Colonic mucosa (tissue), 4 donors: ENCODE results near the gene RAB11FIP3. TPM values are rescaled to one million over a fixed set of nuclear protein-coding genes. Genes with fewer than 3 reads are reported as not detected.

Experiments used
- DNase-seq: peaks from one replicate; pipeline ENCODE4 v3.0.0-alpha.2; 2020
- H3K27ac ChIP-seq: fragments of 200-600 bp; one replicate; pipeline ENCODE4 v1.8.0; 2021
- H3K27me3 ChIP-seq: fragments of 200-600 bp; one replicate; pipeline ENCODE4 v1.8.0; 2021
- H3K36me3 ChIP-seq: fragments of 200-600 bp; one replicate; pipeline ENCODE4 v1.8.0; 2021
- H3K4me1 ChIP-seq: fragments of 200-600 bp; one replicate; pipeline ENCODE4 v1.8.0; 2021; ENCODE audit warnings: mild to moderate bottlenecking
- H3K4me3 ChIP-seq: fragments of 200-600 bp; one replicate; pipeline ENCODE4 v1.8.0; 2021
- H3K9ac ChIP-seq, 2 donors: one replicate each; pipeline ENCODE4 v1.7.0; 2013; ENCODE audit warnings: control low read depth in 2 of 2, low read depth in 2 of 2, low read length in 2 of 2
- H3K9me3 ChIP-seq: fragments of 200-600 bp; one replicate; pipeline ENCODE4 v1.8.0; 2021
- CTCF ChIP-seq: fragments of 200-600 bp; IDR thresholded peaks from one replicate; pipeline ENCODE4 v1.8.0; 2022; ENCODE audit warnings: antibody characterized with exemption, mild to moderate bottlenecking
- intact Hi-C: fragments of 100-400 bp; cut with DNase I; formaldehyde crosslinking; loops from one replicate; pipeline ENCODE4 v1.14.1; 2022
- total RNA-seq, 2 donors: library from RNA; stranded (reverse); fragmentation: NEBNext Ultra II Directional in 1 of 2; extraction: Animal tissue kit (Norgen Biotek cat#: 25700) in 1 of 2; gene quantifications; one replicate each; pipeline ENCODE4 v1.2.1, GENCODE V29; 2021
- donor health status: healthy.
- donor health status: DM: no; HTN: no; CAD: no.
- donor health status: DM: no; HTN: no; CAD: no.

The RAB11FIP3 gene
- total RNA-seq, 2 donors from 2014 or later = 20.9 to 22.3 TPM

- no peak for DNase-seq
- H3K9ac ChIP-seq = no peak overlapping the region
- no peaks in the 10 kb centered on the region for H3K27me3 ChIP-seq
- H3K4me1 ChIP-seq = no peaks in the 10 kb centered on the region
- no peaks in the 10 kb centered on the region for H3K9me3 ChIP-seq
- no peak overlapping the region for H3K27ac ChIP-seq
- no peak for TF ChIP-seq CTCF
- intact Hi-C loops = no loop called here
- no peak overlapping the region for H3K4me3 ChIP-seq
- no peaks in the 10 kb centered on the region for H3K36me3 ChIP-seq
Measured at GRCh38 chr16:470418-470817, 45.0 kb downstream of the RAB11FIP3 start.

GRCh38 chr16:471353-472198 lies 46.1 kb downstream of the RAB11FIP3 start:
- Histone ChIP-seq H3K4me3 (no peak overlapping the region), H3K9me3 (no peaks in the 10 kb centered on the region), H3K9ac (no peak overlapping the region), H3K27me3 (no peaks in the 10 kb centered on the region), H3K36me3 (no peaks in the 10 kb centered on the region), H3K4me1 (no peaks in the 10 kb centered on the region), H3K27ac (no peak overlapping the region)
- TF ChIP-seq CTCF = no peak
- intact Hi-C loops = no loop called here
- no peak for DNase-seq

- intact Hi-C loops = no loop called here
- Histone ChIP-seq H3K4me1 (no peaks in the 10 kb centered on the region), H3K36me3 (no peaks in the 10 kb centered on the region), H3K27ac (no peak overlapping the region), H3K9ac (no peak overlapping the region), H3K27me3 (no peaks in the 10 kb centered on the region), H3K4me3 (no peak overlapping the region), H3K9me3 (no peaks in the 10 kb centered on the region)
- TF ChIP-seq CTCF = no peak
- no peak for DNase-seq
Measured at GRCh38 chr16:472199-472504, 46.7 kb downstream of the RAB11FIP3 start.

- Histone ChIP-seq H3K9ac (no peak overlapping the region), H3K4me3 (no peak overlapping the region), H3K27me3 (no peaks in the 10 kb centered on the region), H3K4me1 (no peaks in the 10 kb centered on the region), H3K27ac (no peak overlapping the region), H3K36me3 (no peaks in the 10 kb centered on the region), H3K9me3 (no peaks in the 10 kb centered on the region)
- DNase-seq = no peak
- TF ChIP-seq CTCF = no peak
- intact Hi-C loops = no loop called here
Measured at GRCh38 chr16:473046-474043, 47.9 kb downstream of the RAB11FIP3 start.

GRCh38 chr16:474420-475122 lies 49.1 kb downstream of the RAB11FIP3 start:
- H3K4me3 ChIP-seq = no peak overlapping the region
- peak; percentile 67 for DNase-seq
- intact Hi-C loops = no loop called here

More at GRCh38 chr16:474420-475122, 49.1 kb downstream of the RAB11FIP3 start:
- H3K27ac ChIP-seq = peak overlapping the region; percentile 37
- H3K27me3 ChIP-seq = no peaks in the 10 kb centered on the region
- H3K36me3 ChIP-seq = no peaks in the 10 kb centered on the region
- H3K4me1 ChIP-seq = no peaks in the 10 kb centered on the region
- no peak for TF ChIP-seq CTCF
- H3K9me3 ChIP-seq = no peaks in the 10 kb centered on the region
- peak overlapping the region in 1 of 2 donors; percentile 68 for H3K9ac ChIP-seq
